K562 (cell line): ENCODE measurements around the gene VPS35L. TPM values are rescaled to one million over a fixed set of nuclear protein-coding genes. Genes with fewer than 3 reads are reported as not detected.

Experiments used
- ATAC-seq: fragments of 200-7000 bp; cut with Tn5 transposase; 3 replicates; pipeline ENCODE4 v1.9.1; 2020; ENCODE audit warnings: moderate library complexity
- BruUV-seq: library from RNA; stranded (reverse); fragments of 400-500 nt; replicated peaks from 2 replicates; lab custom pipeline; 2021; lab: Mats Ljungman, UMichigan
- CTCF ChIA-PET: fragments of 300-600 bp; formaldehyde crosslinking; extraction: SDS; loops from one replicate; lab custom pipeline; 2021; ENCODE audit warnings: low intra/inter-chr PET ratio; lab: Yijun Ruan, JAX
- POLR2A ChIA-PET: fragments of 300-600, 350-650 bp; sonication (Branson Sonifier 250); formaldehyde crosslinking; extraction: SDS; loops from one replicate; lab custom pipeline; 2021; ENCODE audit warnings: antibody characterized with exemption, inconsistent platforms; lab: Yijun Ruan, JAX
- DNase-seq, 4 experiments: peaks; one replicate each; pipeline versions ENCODE4 v3.0.0 to v3.0.0-alpha.2; 2011 to 2018; ENCODE audit warnings: low spot score in 3 of 4, mixed read lengths in 3 of 4; ENCODE audit errors: extremely low read depth in 1 of 4
- FAIRE-seq: peaks from 2 replicates; lab custom pipeline; 2011; peaks lifted over from hg19 to GRCh38; lab: Jason Lieb, UNC
- H2AFZ ChIP-seq: 2 replicates; pipeline ENCODE4 v1.6.0; 2011; ENCODE audit warnings: low read depth, low read length, control low read depth, inconsistent platforms
- H3K27ac ChIP-seq: fragments of 200-600 bp; 3 replicates; pipeline ENCODE4 v1.8.0; 2011; ENCODE audit warnings: low read depth, mild to moderate bottlenecking, control low read depth, inconsistent platforms, low read length, moderate library complexity, mixed read lengths; ENCODE audit errors: extremely low read depth
- H3K27me3 ChIP-seq, 2 experiments: fragments of 300-600 bp in 1 of 2; 2 replicates in 1 of 2; 3 replicates in 1 of 2; pipeline versions ENCODE4 v1.6.0 to v1.8.0; 2011; ENCODE audit warnings: inconsistent platforms in 2 of 2, low read length in 2 of 2, mild to moderate bottlenecking in 1 of 2, mixed read lengths in 1 of 2, moderate library complexity in 1 of 2; ENCODE audit not compliant: control insufficient read depth in 2 of 2, insufficient read depth in 2 of 2
- H3K36me3 ChIP-seq: fragments of 300-600 bp; 3 replicates; pipeline ENCODE4 v1.8.0; 2011; ENCODE audit warnings: mild to moderate bottlenecking, low read length, inconsistent platforms; ENCODE audit not compliant: control insufficient read depth, insufficient read depth
- H3K4me1 ChIP-seq, 2 experiments: fragments of 200-600 bp in 1 of 2; replicated peaks in 1 of 2; 2 replicates in 1 of 2; 3 replicates in 1 of 2; pipeline versions ENCODE4 v1.5.1 to v1.8.0; 2011; ENCODE audit warnings: inconsistent platforms in 2 of 2, low read length in 2 of 2, mild to moderate bottlenecking in 1 of 2, mixed read lengths in 1 of 2, moderate library complexity in 1 of 2; ENCODE audit not compliant: control insufficient read depth in 2 of 2, insufficient read depth in 2 of 2
- H3K4me2 ChIP-seq: 2 replicates; pipeline ENCODE4 v1.6.1; 2011; ENCODE audit warnings: low read length, control low read depth, inconsistent platforms, mixed read lengths; ENCODE audit not compliant: insufficient read depth
- H3K4me3 ChIP-seq: fragments of 200-600 bp; sonication (generic), shearing (Covaris generic); 2 replicates; pipeline ENCODE4 v1.5.1; 2016; ENCODE audit warnings: control low read depth, inconsistent platforms
- H3K79me2 ChIP-seq: fragments of 200-600 bp; 3 replicates; pipeline ENCODE4 v1.8.0; 2011; ENCODE audit warnings: low read length, inconsistent platforms; ENCODE audit not compliant: control insufficient read depth, insufficient read depth
- H3K9ac ChIP-seq, 2 experiments: 2 replicates each; pipeline versions ENCODE4 v1.6.0 to v1.6.1; 2011; ENCODE audit warnings: low read depth in 2 of 2, low read length in 2 of 2, control low read depth in 1 of 2, inconsistent platforms in 1 of 2, mild to moderate bottlenecking in 1 of 2, mixed read lengths in 1 of 2; ENCODE audit not compliant: insufficient read depth in 1 of 2
- H3K9me1 ChIP-seq: one replicate; pipeline ENCODE4 v1.6.0; 2011; ENCODE audit warnings: inconsistent platforms, mild to moderate bottlenecking, low read length, moderate library complexity; ENCODE audit not compliant: control insufficient read depth, insufficient read depth
- H3K9me3 ChIP-seq: replicated peaks from 2 replicates; pipeline ENCODE4 v1.5.1; 2011; ENCODE audit warnings: low read depth, low read length, inconsistent platforms; ENCODE audit not compliant: control insufficient read depth, insufficient read depth
- H4K20me1 ChIP-seq: replicated peaks from 2 replicates; pipeline ENCODE4 v1.6.1; 2011; ENCODE audit warnings: low read length, inconsistent platforms, mixed read lengths; ENCODE audit not compliant: control insufficient read depth, insufficient read depth
- E2F6 ChIP-seq, 2 experiments: IDR thresholded peaks; 2 replicates each; pipeline ENCODE4 v1.6.1; 2011; ENCODE audit warnings: borderline replicate concordance in 1 of 2, control low read depth in 1 of 2, low read depth in 1 of 2, low read length in 1 of 2, mild to moderate bottlenecking in 1 of 2, mixed read lengths in 1 of 2, moderate library complexity in 1 of 2; ENCODE audit not compliant: insufficient read depth in 1 of 2, insufficient read length in 1 of 2, poor library complexity in 1 of 2, severe bottlenecking in 1 of 2; ENCODE audit errors: extremely low read depth in 1 of 2
- WGBS: fragments of 100-300 bp; shearing (Covaris generic); methylation state at CpG from one replicate; pipeline ENCODE4 v1.1.6; 2016; ENCODE audit warnings: low coverage, mixed read lengths; ENCODE audit not compliant: insufficient coverage; ENCODE audit errors: missing lambda C conversion rate; 5-methylcytosine and 5-hydroxymethylcytosine counted together
- in situ Hi-C: fragments of 300-500 bp; cut with MboI; formaldehyde crosslinking; loops from 4 replicates; pipeline ENCODE4 v1.15.0; 2018; ENCODE audit warnings: inconsistent platforms, mixed read lengths
- intact Hi-C: fragments of 100-400 bp; cut with micrococcal nuclease; formaldehyde crosslinking; loops from 2 replicates; pipeline ENCODE4 v1.14.2; 2022
- polyA plus RNA-seq, 8 experiments: library from polyadenylated mRNA; depleted of rRNA in 4 of 8; stranded (reverse) in 5 of 8; unstranded in 3 of 8; fragments of >200 nt; fragmentation: Nextera tagmentation in 2 of 8; fragmentation: Illumina TruSeq in 1 of 8; extraction: Ambion mirVana in 2 of 8; extraction: Trizol in 1 of 8; gene quantifications; 2 replicates each; pipeline versions ENCODE4 v1.2.1 to v1.2.3, GENCODE V29; 2011 to 2014; ENCODE audit warnings: inconsistent platforms in 1 of 8, missing spikeins in 1 of 8
- total RNA-seq, 7 experiments: library from RNA; depleted of rRNA in 6 of 7; stranded (reverse); fragments of >200 nt in 6 of 7; fragmentation: Illumina TruSeq in 2 of 7; extraction: Trizol in 2 of 7; gene quantifications; 2 replicates each; pipeline versions ENCODE4 v1.2.1 to v1.2.3, GENCODE V29; 2011 to 2021; ENCODE audit warnings: low replicate concordance in 1 of 7
- TF ChIP-seq, protein P1 (sequence below), 2 experiments: IDR thresholded peaks; 2 replicates each; pipeline ENCODE4 v1.6.1; 2012; ENCODE audit warnings: improper control_type of control experiment in 2 of 2, low read depth in 2 of 2, low read length in 2 of 2, borderline replicate concordance in 1 of 2

The VPS35L gene
- total and polyA plus RNA-seq, 9 of the 15 experiments (the other 6 are each of a cell fraction or from before 2014, with no cell fraction given), result 10.2 to 30.4 (median 20.1) TPM

DNA sequence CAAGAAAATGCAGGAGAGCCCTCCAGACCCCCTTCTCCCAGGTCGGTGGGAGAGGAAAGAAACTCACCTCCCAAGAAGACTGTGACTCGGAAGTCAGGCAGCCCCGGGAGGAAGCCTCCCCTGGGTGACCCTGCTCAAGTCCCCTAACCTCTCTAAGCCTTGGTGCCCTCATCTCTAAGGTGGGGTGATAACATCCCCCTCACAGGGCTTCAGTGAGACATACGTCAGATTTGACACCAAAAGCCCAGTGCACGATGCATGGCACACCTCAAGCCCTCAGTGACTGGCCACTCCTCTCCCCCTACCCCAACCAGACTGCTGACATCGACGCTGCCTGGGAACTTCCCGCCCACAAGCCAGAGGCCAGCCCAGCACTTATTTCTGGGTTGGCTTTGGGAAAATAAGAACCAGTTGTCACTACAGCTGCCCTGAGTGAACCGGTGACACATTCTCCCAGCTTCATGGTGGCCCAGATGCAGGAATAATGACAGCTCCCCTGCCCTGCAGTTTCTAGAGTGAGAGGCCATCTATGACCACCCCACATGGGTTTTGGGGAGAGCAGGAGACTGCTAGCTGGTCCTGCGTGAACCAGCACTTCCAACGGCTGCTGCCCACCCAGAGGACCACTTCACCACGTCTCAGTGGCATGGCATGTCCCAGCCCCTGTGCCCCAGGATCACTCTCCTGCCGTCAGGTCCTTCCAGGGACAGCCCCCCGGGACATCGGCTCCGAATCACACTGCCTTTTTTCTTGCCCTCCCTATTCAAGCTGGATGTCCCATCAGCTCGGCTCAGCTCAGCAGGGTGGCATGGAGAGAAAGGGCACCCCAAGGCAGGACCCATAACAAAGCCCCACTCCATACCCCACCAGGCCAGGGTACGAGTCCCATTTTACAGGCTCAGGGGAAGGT is 153.0 kb downstream of the VPS35L start:
- ATAC-seq (no peak), DNase-seq (no peak), FAIRE-seq (no peak)
- Histone ChIP-seq H3K79me2 (peaks cover 45% of the 10 kb centered on the region), H3K27me3 (no peaks in the 10 kb centered on the region), H3K4me1 (peaks cover 25 to 43% of the 10 kb centered on the region in 2 experiments; a peak in 4 of 5 replicates), H4K20me1 (peaks cover 34% of the 10 kb centered on the region), H2AFZ (no peak overlapping the region), H3K9ac (peak overlapping the region in 1 of 2 experiments; percentile 65; a peak in 1 of 4 replicates), H3K9me1 (peaks cover 11% of the 10 kb centered on the region), H3K27ac (no peak overlapping the region), H3K4me3 (no peak overlapping the region), H3K9me3 (no peaks in the 10 kb centered on the region), H3K4me2 (no peak overlapping the region), H3K36me3 (peaks cover 98% of the 10 kb centered on the region)
- in situ Hi-C loops, result no loop called here
- CTCF ChIA-PET, result no interaction called here
- 86% methylated on average over 14 of the region's 18 CpGs for WGBS
- POLR2A ChIA-PET, result interaction anchor here (0.5 to 1.3 kb wide), 6 partner anchors 8 to 151 kb away, joined by 3 to 4 read pairs (median 3); partner anchors contain the start of genes IQCK and KNOP1
- intact Hi-C loops, result no loop called here
- no TSS peak for BruUV-seq
- TF ChIP-seq, protein P1, sequence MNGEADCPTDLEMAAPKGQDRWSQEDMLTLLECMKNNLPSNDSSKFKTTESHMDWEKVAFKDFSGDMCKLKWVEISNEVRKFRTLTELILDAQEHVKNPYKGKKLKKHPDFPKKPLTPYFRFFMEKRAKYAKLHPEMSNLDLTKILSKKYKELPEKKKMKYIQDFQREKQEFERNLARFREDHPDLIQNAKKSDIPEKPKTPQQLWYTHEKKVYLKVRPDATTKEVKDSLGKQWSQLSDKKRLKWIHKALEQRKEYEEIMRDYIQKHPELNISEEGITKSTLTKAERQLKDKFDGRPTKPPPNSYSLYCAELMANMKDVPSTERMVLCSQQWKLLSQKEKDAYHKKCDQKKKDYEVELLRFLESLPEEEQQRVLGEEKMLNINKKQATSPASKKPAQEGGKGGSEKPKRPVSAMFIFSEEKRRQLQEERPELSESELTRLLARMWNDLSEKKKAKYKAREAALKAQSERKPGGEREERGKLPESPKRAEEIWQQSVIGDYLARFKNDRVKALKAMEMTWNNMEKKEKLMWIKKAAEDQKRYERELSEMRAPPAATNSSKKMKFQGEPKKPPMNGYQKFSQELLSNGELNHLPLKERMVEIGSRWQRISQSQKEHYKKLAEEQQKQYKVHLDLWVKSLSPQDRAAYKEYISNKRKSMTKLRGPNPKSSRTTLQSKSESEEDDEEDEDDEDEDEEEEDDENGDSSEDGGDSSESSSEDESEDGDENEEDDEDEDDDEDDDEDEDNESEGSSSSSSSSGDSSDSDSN (IDR thresholded peaks at IDR 0.05; ENCODE audit: borderline replicate concordance in 1 of 2, low read depth in 2 of 2, low read length in 2 of 2), result no peak
- peak in 1 of 2 experiments; percentile 10 for TF ChIP-seq E2F6 (IDR thresholded peaks at IDR 0.05; ENCODE audit: borderline replicate concordance in 1 of 2, extremely low read depth in 1 of 2, insufficient read depth in 1 of 2, insufficient read length in 1 of 2, low read depth in 1 of 2, low read length in 1 of 2, poor library complexity in 1 of 2, severe bottlenecking in 1 of 2)
